SU-DHL-6 (cell line): ENCODE data around the gene EXOC6B.

Source experiments
- H2AFZ ChIP-seq: fragments of 200-600 bp; sonication (generic); 2 replicates; pipeline ENCODE4 v1.6.1; 2014; ENCODE audit warnings: low read depth, mild to moderate bottlenecking, moderate library complexity, mixed read lengths, antibody characterized with exemption, low read length; ENCODE audit not compliant: severe bottlenecking
- H3F3A ChIP-seq: fragments of 200-600 bp; shearing (Covaris generic); 2 replicates; pipeline ENCODE4 v1.6.0; 2016; ENCODE audit warnings: antibody characterized with exemption, mild to moderate bottlenecking; ENCODE audit not compliant: insufficient read depth
- H3K27ac ChIP-seq: fragments of 200-600 bp; sonication (generic); 2 replicates; pipeline ENCODE4 v1.5.1; 2016; ENCODE audit warnings: low read depth, mild to moderate bottlenecking, low read length, moderate library complexity, mixed read lengths
- H3K27me3 ChIP-seq: fragments of 200-600 bp; sonication (generic), shearing (Covaris generic); 2 replicates; pipeline ENCODE4 v1.6.0; 2014; ENCODE audit warnings: mild to moderate bottlenecking, low read length
- H3K36me3 ChIP-seq: fragments of 200-600 bp; sonication (generic); 2 replicates; pipeline ENCODE4 v1.6.1; 2014; ENCODE audit warnings: mild to moderate bottlenecking, low read length, mixed read lengths
- H3K4me2 ChIP-seq: fragments of 300-600, 200-600 bp; shearing (Covaris generic), sonication (generic); 2 replicates; pipeline ENCODE4 v1.6.0; 2014; ENCODE audit warnings: low read length, low read depth, mild to moderate bottlenecking; ENCODE audit not compliant: poor library complexity, severe bottlenecking
- H3K4me3 ChIP-seq: fragments of 200-600 bp; sonication (generic); 2 replicates; pipeline ENCODE4 v1.5.1; 2014; ENCODE audit warnings: antibody characterized with exemption, low read length, mild to moderate bottlenecking, mixed read lengths; ENCODE audit not compliant: insufficient read depth, poor library complexity, severe bottlenecking
- H3K79me2 ChIP-seq: fragments of 200-600 bp; sonication (generic); 2 replicates; pipeline ENCODE4 v1.6.1; 2014; ENCODE audit warnings: mild to moderate bottlenecking, low read length, moderate library complexity; ENCODE audit not compliant: insufficient read depth
- H3K9ac ChIP-seq: fragments of 200-600 bp; sonication (generic); 2 replicates; pipeline ENCODE4 v1.7.0; 2014; ENCODE audit warnings: mild to moderate bottlenecking, low read length
- H3K9me2 ChIP-seq: fragments of 200-600 bp; sonication (generic); replicated peaks from 2 replicates; pipeline ENCODE4 v1.6.1; 2014; ENCODE audit warnings: low read length; ENCODE audit not compliant: insufficient read depth
- H3K9me3 ChIP-seq: fragments of 200-600 bp; sonication (generic); 2 replicates; pipeline ENCODE4 v1.6.1; 2014; ENCODE audit warnings: low read length, mixed read lengths; ENCODE audit not compliant: insufficient read depth
- H4K20me1 ChIP-seq: fragments of 200-600 bp; sonication (generic); 2 replicates; pipeline ENCODE4 v1.6.1; 2014; ENCODE audit warnings: low read depth, mild to moderate bottlenecking, antibody characterized with exemption, low read length, moderate library complexity, mixed read lengths
- CTCF ChIP-seq: fragments of 200-600 bp; sonication (generic); IDR thresholded peaks from one replicate; pipeline ENCODE4 v1.5.1; 2017; ENCODE audit warnings: antibody characterized with exemption, mild to moderate bottlenecking, low read length, moderate library complexity; ENCODE audit not compliant: insufficient read depth, poor library complexity, severe bottlenecking
- EZH2phosphoT487 ChIP-seq: fragments of 200-600 bp; sonication (generic), shearing (Covaris generic); conservative IDR thresholded peaks from 2 replicates; pipeline ENCODE4 v1.6.1; 2018; ENCODE audit warnings: mild to moderate bottlenecking, antibody characterized with exemption, low read length, moderate library complexity, mixed read lengths

Gene EXOC6B

GRCh38 chr2:72150861-72151356, 674.9 kb downstream of the EXOC6B start:
- no peaks in the 10 kb centered on the region for H3K36me3 ChIP-seq
- TF ChIP-seq EZH2phosphoT487 (no peak), CTCF (no peak)
- H3K4me3 ChIP-seq = no peak overlapping the region
- no peaks in the 10 kb centered on the region for H3K9me2 ChIP-seq
- no peaks in the 10 kb centered on the region for H3K79me2 ChIP-seq
- no peaks in the 10 kb centered on the region for H3K27me3 ChIP-seq
- H3K27ac ChIP-seq = no peak overlapping the region
- H3K9me3 ChIP-seq = no peaks in the 10 kb centered on the region
- no peaks in the 10 kb centered on the region for H3F3A ChIP-seq
- H2AFZ ChIP-seq = no peak overlapping the region
- H4K20me1 ChIP-seq = no peaks in the 10 kb centered on the region
- no peak overlapping the region for H3K9ac ChIP-seq
- no peak overlapping the region for H3K4me2 ChIP-seq

- H3K27me3 ChIP-seq = no peaks in the 10 kb centered on the region
These were observed 675.5 kb downstream of the EXOC6B start for GRCh38 chr2:72150157-72150860.

GRCh38 chr2:72149556-72150156, 676.2 kb downstream of the EXOC6B start:
- no peak overlapping the region for H2AFZ ChIP-seq
- H3K4me2 ChIP-seq = no peak overlapping the region
- no peaks in the 10 kb centered on the region for H4K20me1 ChIP-seq
- no peaks in the 10 kb centered on the region for H3K79me2 ChIP-seq
- no peaks in the 10 kb centered on the region for H3K9me2 ChIP-seq
- H3K9ac ChIP-seq = no peak overlapping the region
- H3K27me3 ChIP-seq = no peaks in the 10 kb centered on the region
- H3K36me3 ChIP-seq = no peaks in the 10 kb centered on the region
- no peak overlapping the region for H3K4me3 ChIP-seq
- no peak overlapping the region for H3K27ac ChIP-seq
- H3F3A ChIP-seq = no peaks in the 10 kb centered on the region
- TF ChIP-seq EZH2phosphoT487 (no peak), CTCF (no peak)
- H3K9me3 ChIP-seq = no peaks in the 10 kb centered on the region

More at GRCh38 chr2:72150157-72150860, 675.5 kb downstream of the EXOC6B start:
- no peak overlapping the region for H2AFZ ChIP-seq
- no peaks in the 10 kb centered on the region for H3K36me3 ChIP-seq
- H3K4me3 ChIP-seq = no peak overlapping the region
- no peaks in the 10 kb centered on the region for H4K20me1 ChIP-seq
- H3K9me3 ChIP-seq = no peaks in the 10 kb centered on the region
- no peak overlapping the region for H3K9ac ChIP-seq
- H3F3A ChIP-seq = no peaks in the 10 kb centered on the region
- H3K9me2 ChIP-seq = no peaks in the 10 kb centered on the region
- H3K4me2 ChIP-seq = no peak overlapping the region
- H3K27ac ChIP-seq = no peak overlapping the region
- TF ChIP-seq CTCF (peak; percentile 26), EZH2phosphoT487 (no peak)
- H3K79me2 ChIP-seq = no peaks in the 10 kb centered on the region
